NB4 (cell line): ENCODE data around the gene RSKR.

Experiments used
- DNase-seq: peaks from one replicate; pipeline ENCODE4 v3.0.0; 2010; ENCODE audit warnings: low read depth
- H3K4me3 ChIP-seq: one replicate; pipeline ENCODE4 v1.5.1; 2011; ENCODE audit warnings: mild to moderate bottlenecking, low read depth, low read length, moderate library complexity
- CTCF ChIP-seq: IDR thresholded peaks from one replicate; pipeline ENCODE4 v1.5.1; 2012; ENCODE audit warnings: low read depth, low read length
- MAX ChIP-seq: IDR thresholded peaks from 2 replicates; pipeline ENCODE4 v1.6.1; 2011; ENCODE audit warnings: low read depth, low read length
- MYC ChIP-seq: IDR thresholded peaks from 2 replicates; pipeline ENCODE4 v1.6.1; 2011; ENCODE audit warnings: low read depth, low read length
- POLR2A ChIP-seq: IDR thresholded peaks from 2 replicates; pipeline ENCODE4 v1.6.1; 2011; ENCODE audit warnings: mild to moderate bottlenecking; ENCODE audit not compliant: insufficient read length; ENCODE audit errors: extremely low read depth

The RSKR gene

GRCh38 chr17:28599311-28600184, 14.4 kb downstream of the RSKR start:
- H3K4me3 ChIP-seq: peak overlapping the region; percentile 84
- no peak for TF ChIP-seq MYC
- TF ChIP-seq POLR2A: no peak
- no peak for TF ChIP-seq CTCF
- TF ChIP-seq MAX: no peak
- peak; percentile 90 for DNase-seq

GRCh38 chr17:28598799-28599310, 15.1 kb downstream of the RSKR start, which contains the start of gene SPAG5:
Gene SPAG5 (minus strand): TSS chr17:28599025. CDS start chr17:28598946, 79 bp downstream.
- peak within 1 kb of the TSS; percentile 84 for H3K4me3 ChIP-seq
- DNase-seq: peak; percentile 96
- TF ChIP-seq CTCF: no peak
- TF ChIP-seq POLR2A: peak; percentile 77

GRCh38 chr17:28598389-28598788, 15.6 kb downstream of the RSKR start:
- no peak for TF ChIP-seq MYC
- no peak for TF ChIP-seq MAX
- TF ChIP-seq CTCF: no peak
- TF ChIP-seq POLR2A: no peak
- no peak for DNase-seq
- H3K4me3 ChIP-seq: peak overlapping the region; percentile 84

GRCh38 chr17:28597606-28598383, 16.2 kb downstream of the RSKR start:
- DNase-seq: peak; percentile 28
- H3K4me3 ChIP-seq: peak overlapping the region; percentile 84
- TF ChIP-seq POLR2A: no peak
- TF ChIP-seq CTCF: no peak
- TF ChIP-seq MYC: no peak

- no peak for TF ChIP-seq CTCF
- no peak for TF ChIP-seq MAX
- TF ChIP-seq MYC: no peak
- no peak for TF ChIP-seq POLR2A
- no peak overlapping the region for H3K4me3 ChIP-seq
- no peak for DNase-seq
These were observed 21.7 kb downstream of the RSKR start for GRCh38 chr17:28592260-28592659.
